T-helper 17 cell (primary cell): Measurements from ENCODE around the gene IDUA. TPM values are rescaled to one million over a fixed set of nuclear protein-coding genes. Genes with fewer than 3 reads are reported as not detected.
"Not testable (repeated sequence)": the region's sequence is repeated elsewhere in the genome, so short reads cannot be mapped to it uniquely, and the experiment has no call there.

Source experiments
- ATAC-seq: fragments of 150-1000 bp; cut with Tn5 transposase; 2 replicates; pipeline ENCODE4 v1.10.0; 2021; ENCODE audit warnings: mild to moderate bottlenecking, moderate library complexity
- DNase-seq, 3 donors: peaks; one replicate each; pipeline versions ENCODE4 v3.0.0 to v3.0.0-alpha.2; 2020 to 2021
- H3K9me3 ChIP-seq: one replicate; pipeline ENCODE4 v1.7.0; 2013; ENCODE audit warnings: low read length, mild to moderate bottlenecking; ENCODE audit not compliant: control insufficient read depth, poor library complexity, severe bottlenecking
- H3K27ac Mint-ChIP-seq: one replicate; pipeline ENCODE4 v1.8.0; 2022; ENCODE audit warnings: mild to moderate bottlenecking, moderate library complexity, mixed read lengths
- H3K27me3 Mint-ChIP-seq: one replicate; pipeline ENCODE4 v1.8.0; 2022; ENCODE audit warnings: mixed read lengths
- H3K36me3 Mint-ChIP-seq: one replicate; pipeline ENCODE4 v1.8.0; 2022; ENCODE audit warnings: low read depth, mixed read lengths
- H3K4me1 Mint-ChIP-seq: one replicate; pipeline ENCODE4 v1.8.0; 2022; ENCODE audit warnings: mild to moderate bottlenecking, mixed read lengths
- H3K4me3 Mint-ChIP-seq: one replicate; pipeline ENCODE4 v1.8.0; 2022; ENCODE audit warnings: mild to moderate bottlenecking, moderate library complexity, mixed read lengths
- total RNA-seq, 4 donors: library from RNA in 2 of 4; stranded (reverse) in 2 of 4; gene quantifications; one replicate each; pipeline ENCODE4 v1.2.3 and lab custom pipeline; 2022 to 2026

The IDUA gene
- total RNA-seq (10 to 100 TPM; 56.9 to 58.6 TPM), total RNA-seq (lab: John Stamatoyannopoulos, UW) (27.5 to 34.4 reads per million in 2 donors)

DNA sequence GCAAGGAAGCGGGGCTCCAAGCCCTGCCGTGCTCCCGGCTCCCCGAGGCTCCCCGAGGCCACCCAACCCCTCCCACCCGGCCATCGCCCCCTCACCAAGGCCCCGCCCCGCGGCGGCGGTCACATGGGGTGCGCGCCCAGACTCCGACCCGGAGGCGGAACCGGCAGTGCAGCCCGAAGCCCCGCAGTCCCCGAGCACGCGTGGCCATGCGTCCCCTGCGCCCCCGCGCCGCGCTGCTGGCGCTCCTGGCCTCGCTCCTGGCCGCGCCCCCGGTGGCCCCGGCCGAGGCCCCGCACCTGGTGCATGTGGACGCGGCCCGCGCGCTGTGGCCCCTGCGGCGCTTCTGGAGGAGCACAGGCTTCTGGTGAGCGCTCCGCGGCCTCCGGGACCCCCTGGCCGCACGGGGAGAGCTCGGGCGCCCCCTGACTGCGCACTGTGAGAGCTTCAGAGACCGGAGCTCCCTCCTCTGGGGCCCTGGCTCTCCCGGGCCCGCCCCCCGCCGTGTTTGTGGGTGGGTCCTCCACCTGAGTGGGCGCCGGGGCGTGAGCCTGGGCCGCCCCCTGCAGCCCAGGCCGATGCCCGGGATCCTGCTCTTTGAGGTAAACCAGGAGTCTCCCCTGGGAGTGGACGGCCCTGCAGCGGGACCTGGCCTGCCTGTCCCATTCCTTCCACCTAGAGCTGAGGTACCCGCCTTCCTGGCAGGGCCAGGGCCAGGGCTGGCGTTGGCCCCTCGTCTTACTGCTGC is at the start of gene IDUA:
IDUA (plus strand) TSS at position 166 of the 745 bp plus-strand sequence; CDS start at position 207, 41 bp downstream.
- H3K36me3 Mint-ChIP-seq = no peaks in the 10 kb centered on the region
- H3K27me3 Mint-ChIP-seq = no peaks in the 10 kb centered on the region
- peak; percentile 93 for ATAC-seq
- no peaks in the 10 kb centered on the region for H3K9me3 ChIP-seq
- peak within 1 kb of the TSS; percentile 37 for H3K27ac Mint-ChIP-seq
- H3K4me1 Mint-ChIP-seq = peaks cover 16% of the 10 kb centered on the region
- DNase-seq = peak; percentile 68 to 84 (median 82)
- peak within 1 kb of the TSS; percentile 90 for H3K4me3 Mint-ChIP-seq

DNA sequence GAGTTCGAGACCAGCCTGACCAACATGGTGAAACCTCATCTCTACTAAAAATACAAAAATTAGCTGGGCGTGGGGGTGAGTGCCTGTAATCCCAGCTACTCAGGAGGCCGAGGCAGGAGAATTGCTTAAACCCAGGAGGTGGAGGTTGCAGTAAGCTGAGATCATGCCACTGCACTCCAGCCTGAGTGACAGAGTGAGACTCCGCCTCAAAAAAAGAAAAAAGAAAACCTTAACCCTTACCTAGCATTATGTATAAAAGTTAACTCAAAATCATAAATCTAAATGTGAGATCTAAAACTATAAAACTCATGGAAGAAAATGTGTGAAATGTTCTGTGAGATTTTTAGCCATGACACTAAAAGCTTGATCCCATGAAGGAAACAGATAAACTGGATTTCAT is 47.3 kb upstream of the IDUA start:
- H3K36me3 Mint-ChIP-seq, H3K27me3 Mint-ChIP-seq, ATAC-seq, H3K9me3 ChIP-seq, H3K27ac Mint-ChIP-seq, H3K4me3 Mint-ChIP-seq, DNase-seq, H3K4me1 Mint-ChIP-seq: not testable (repeated sequence)

DNA sequence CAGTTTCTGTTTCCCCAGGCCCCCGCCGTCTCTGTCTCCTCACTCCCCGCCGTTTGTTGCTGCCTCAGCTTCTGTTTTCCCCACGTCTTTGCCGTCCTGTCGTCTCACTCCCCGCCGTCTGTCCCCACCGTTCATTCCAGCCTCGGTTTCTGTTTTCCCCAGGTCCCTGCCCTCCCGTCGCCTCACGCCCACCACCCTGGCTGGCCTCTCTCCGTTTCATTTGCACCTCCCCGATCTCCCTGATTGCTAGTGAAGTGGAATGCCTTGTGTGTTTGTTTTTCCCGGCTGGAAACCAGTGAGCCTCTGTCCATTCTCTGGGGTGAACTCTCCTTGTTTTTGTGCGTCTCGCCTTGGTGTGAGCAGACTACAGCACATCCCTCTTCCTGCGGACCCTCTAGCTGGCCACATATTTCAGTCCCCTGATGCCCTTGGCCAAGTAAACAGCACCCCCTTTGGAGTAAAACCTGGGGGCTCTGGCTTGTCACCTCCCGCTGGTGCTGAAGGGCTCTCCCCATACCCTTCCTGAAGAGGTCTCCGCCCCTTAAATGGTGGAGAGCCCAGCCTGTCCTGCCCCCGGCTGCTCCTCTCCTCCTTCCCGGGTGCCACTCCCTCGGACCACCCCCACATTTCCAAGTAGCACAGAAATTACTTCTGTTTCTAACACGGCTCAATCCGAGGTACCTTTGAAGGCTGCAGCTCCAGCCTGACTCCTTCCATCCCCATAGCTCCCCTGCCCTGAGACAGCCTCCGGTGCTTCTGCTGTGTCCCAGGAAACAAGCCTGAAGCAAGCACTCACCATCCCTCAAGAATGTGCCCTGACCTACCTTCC is 41.4 kb upstream of the IDUA start:
- H3K27me3 Mint-ChIP-seq = no peaks in the 10 kb centered on the region
- H3K36me3 Mint-ChIP-seq = no peaks in the 10 kb centered on the region
- H3K4me1 Mint-ChIP-seq = peaks cover 9% of the 10 kb centered on the region
- no peak overlapping the region for H3K4me3 Mint-ChIP-seq
- no peak for ATAC-seq
- DNase-seq = no peak
- no peaks in the 10 kb centered on the region for H3K9me3 ChIP-seq
- peak overlapping the region; percentile 39 for H3K27ac Mint-ChIP-seq

DNA sequence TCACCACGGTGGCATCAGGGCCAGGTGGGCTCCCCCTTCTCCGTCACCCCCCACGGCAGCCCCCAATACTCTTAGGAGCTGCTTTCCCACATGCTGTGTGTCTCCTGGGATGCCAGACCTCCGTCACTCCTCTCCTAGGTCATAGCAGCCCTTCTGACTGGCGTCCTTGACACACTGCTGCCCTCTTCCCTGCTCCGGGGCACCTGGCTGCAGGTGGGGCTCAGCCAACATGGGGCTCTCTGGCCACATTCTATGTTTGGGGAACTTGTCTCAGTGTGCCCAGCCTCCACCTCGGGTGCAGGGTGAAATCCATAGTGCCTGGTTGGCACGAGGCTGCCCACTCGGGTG is 40.8 kb upstream of the IDUA start:
- Mint-ChIP-seq H3K27ac (no peak overlapping the region), H3K4me3 (no peak overlapping the region), H3K4me1 (peaks cover 9% of the 10 kb centered on the region), H3K27me3 (no peaks in the 10 kb centered on the region), H3K36me3 (no peaks in the 10 kb centered on the region)
- H3K9me3 ChIP-seq = no peaks in the 10 kb centered on the region
- DNase-seq = no peak
- no peak for ATAC-seq

DNA sequence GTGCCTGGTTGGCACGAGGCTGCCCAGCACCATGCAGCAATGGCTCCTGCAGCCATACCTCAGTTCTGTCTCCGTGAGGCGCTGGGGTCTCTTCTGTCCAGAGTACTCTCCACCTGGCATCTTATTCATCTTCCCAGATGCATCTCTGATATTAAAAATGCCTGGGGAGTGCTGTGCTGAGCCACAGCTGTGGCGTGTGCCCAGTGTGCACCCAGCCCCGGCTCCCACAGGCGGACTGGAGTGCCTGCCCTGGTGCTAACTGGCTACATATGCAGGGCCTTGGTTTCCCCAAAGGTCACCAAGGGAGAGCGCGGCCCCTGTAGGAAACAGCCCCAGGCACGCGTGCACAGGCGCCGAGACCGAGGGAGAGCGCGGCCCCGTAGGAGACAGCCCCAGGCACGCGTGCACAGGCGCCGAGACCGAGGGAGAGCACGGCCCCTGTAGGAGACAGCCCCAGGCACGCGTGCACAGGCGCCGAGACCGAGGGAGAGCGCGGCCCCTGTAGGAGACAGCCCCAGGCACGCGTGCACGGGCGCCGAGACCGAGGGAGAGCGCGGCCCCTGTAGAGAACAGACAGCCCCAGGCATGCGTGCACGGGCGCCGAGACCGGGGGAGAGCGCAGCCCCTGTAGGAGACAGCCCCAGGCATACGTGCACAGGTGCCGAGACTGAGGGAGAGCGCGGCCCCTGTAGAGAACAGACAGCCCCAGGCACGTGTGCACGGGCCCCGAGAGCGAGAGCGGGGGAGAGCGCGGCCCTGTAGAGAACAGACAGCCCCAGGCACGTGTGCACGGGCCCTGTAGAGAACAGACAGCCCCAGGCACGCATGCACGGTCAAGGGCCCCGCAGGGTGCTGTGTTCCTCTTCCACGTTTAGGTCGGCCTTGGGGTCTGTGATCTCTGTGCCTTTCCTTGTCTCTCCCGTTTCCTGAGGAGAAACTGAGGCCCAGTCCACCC is 40.0 kb upstream of the IDUA start:
- Mint-ChIP-seq H3K27ac (no peak overlapping the region), H3K4me1 (peaks cover 9% of the 10 kb centered on the region), H3K36me3 (no peaks in the 10 kb centered on the region), H3K4me3 (no peak overlapping the region), H3K27me3 (no peaks in the 10 kb centered on the region)
- no peaks in the 10 kb centered on the region for H3K9me3 ChIP-seq
- ATAC-seq (no peak), DNase-seq (no peak)

DNA sequence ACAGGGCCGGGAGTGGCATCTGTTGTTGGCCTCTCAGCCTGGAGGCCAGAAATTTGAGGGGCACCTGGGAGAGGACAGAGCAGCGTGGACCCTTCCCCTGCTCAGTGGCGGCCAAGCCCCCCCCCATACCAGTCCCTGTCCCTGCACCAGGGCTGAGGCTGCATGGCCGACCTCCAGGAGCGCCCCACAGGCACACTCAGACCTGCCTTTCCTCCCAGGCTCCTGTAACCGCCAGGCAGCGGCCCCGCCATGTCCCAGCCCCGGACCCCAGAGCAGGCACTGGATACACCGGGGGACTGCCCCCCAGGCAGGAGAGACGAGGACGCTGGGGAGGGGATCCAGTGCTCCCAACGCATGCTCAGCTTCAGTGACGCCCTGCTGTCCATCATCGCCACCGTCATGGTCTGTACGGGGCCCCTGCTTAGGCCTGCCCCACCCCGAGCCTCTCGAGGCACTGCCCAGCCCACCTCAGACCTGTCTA is 39.3 kb upstream of the IDUA start:
- Mint-ChIP-seq H3K36me3 (no peaks in the 10 kb centered on the region), H3K4me1 (peaks cover 11% of the 10 kb centered on the region), H3K27ac (no peak overlapping the region), H3K4me3 (no peak overlapping the region), H3K27me3 (no peaks in the 10 kb centered on the region)
- peak in 1 of 3 donors; percentile 6 for DNase-seq
- H3K9me3 ChIP-seq = no peaks in the 10 kb centered on the region
- no peak for ATAC-seq

DNA sequence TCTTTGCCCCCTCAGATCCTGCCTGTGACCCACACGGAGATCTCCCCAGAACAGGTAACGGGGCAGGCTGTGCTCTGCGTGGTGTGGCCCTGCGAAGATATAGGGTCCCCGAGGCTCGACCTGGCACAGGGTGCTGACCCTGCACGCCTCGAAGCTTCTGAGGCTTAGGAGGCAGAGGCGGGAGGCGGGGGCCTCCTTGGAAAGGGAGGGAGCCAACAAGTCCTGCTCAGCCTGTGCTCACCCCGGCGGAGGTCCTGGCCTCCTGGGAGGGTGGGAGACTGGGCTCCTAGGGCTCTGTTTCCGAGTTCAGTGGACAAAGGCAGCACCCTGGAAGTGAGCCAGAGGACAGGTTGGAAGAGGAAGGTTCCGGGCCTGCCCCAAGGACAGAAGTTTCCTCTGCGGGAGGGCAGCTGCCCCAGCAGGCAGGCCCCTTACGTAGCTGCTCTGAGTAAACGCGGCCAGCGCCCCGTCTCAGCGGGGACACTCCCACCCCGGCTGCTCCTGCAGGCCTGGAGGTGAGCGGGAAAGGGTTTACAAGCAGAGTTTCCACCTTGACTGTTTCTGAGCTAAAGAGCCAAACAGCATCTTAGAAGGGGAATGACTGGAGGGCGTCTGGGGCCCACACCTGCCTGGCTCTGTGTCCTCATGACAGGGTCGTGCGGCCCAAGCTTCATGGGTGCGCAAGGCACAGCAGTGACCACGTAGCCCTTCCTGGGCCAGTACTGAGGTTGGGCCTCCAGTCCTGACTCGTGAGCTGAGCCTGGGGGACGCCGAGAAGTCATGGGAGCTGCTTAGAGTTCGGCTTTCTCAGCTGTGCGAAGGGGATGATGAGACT is 38.5 kb upstream of the IDUA start:
- ATAC-seq = no peak
- H3K4me3 Mint-ChIP-seq = no peak overlapping the region
- no peak overlapping the region for H3K27ac Mint-ChIP-seq
- DNase-seq = no peak
- H3K36me3 Mint-ChIP-seq = no peaks in the 10 kb centered on the region
- peaks cover 9% of the 10 kb centered on the region for H3K4me1 Mint-ChIP-seq
- H3K27me3 Mint-ChIP-seq = no peaks in the 10 kb centered on the region
- no peaks in the 10 kb centered on the region for H3K9me3 ChIP-seq

DNA sequence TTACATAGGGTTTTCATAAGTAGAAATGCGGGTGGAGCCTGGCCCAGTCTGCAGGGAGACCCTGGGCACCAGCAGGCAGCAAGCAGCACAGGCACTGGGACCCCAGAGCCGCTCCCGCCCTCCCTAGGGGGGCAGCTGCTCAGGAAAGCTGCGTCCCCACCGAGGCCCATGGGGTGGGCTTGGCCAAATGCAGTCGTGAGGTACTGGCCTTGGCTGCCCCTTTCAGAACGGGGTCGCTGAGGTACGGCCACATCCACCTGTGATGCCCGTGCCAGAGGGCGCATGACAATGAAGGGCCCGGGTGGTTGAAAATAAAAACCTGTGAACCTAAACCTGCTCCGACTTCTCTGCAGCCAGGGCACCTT is 37.9 kb upstream of the IDUA start:
- no peak for DNase-seq
- no peaks in the 10 kb centered on the region for H3K9me3 ChIP-seq
- no peak overlapping the region for H3K4me3 Mint-ChIP-seq
- H3K27me3 Mint-ChIP-seq = no peaks in the 10 kb centered on the region
- no peaks in the 10 kb centered on the region for H3K36me3 Mint-ChIP-seq
- no peak overlapping the region for H3K27ac Mint-ChIP-seq
- H3K4me1 Mint-ChIP-seq = peaks cover 9% of the 10 kb centered on the region
- no peak for ATAC-seq

DNA sequence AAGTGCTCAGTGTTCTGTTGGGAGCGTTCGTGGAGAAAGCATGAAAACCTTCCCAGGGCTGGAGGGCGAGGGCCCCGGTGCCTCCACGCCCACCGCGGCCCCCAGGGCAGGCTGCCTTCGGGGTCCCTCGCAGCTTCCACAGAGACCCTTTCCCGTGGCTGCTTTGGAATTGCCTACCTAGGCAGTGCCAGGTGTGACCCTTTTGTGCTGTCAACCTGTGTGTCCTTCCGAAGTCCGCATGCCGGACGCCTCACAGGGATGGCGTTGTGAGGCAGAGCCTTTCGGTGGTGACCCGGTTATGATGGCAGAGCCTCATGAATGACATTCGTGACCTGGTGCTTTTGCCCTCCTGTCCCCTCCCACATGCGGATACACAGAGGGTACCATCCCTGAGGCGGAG is 37.2 kb upstream of the IDUA start:
- ATAC-seq (no peak), DNase-seq (no peak)
- Mint-ChIP-seq H3K27ac (no peak overlapping the region), H3K4me3 (no peak overlapping the region), H3K4me1 (peaks cover 9% of the 10 kb centered on the region), H3K36me3 (no peaks in the 10 kb centered on the region), H3K27me3 (no peaks in the 10 kb centered on the region)
- H3K9me3 ChIP-seq = no peaks in the 10 kb centered on the region

DNA sequence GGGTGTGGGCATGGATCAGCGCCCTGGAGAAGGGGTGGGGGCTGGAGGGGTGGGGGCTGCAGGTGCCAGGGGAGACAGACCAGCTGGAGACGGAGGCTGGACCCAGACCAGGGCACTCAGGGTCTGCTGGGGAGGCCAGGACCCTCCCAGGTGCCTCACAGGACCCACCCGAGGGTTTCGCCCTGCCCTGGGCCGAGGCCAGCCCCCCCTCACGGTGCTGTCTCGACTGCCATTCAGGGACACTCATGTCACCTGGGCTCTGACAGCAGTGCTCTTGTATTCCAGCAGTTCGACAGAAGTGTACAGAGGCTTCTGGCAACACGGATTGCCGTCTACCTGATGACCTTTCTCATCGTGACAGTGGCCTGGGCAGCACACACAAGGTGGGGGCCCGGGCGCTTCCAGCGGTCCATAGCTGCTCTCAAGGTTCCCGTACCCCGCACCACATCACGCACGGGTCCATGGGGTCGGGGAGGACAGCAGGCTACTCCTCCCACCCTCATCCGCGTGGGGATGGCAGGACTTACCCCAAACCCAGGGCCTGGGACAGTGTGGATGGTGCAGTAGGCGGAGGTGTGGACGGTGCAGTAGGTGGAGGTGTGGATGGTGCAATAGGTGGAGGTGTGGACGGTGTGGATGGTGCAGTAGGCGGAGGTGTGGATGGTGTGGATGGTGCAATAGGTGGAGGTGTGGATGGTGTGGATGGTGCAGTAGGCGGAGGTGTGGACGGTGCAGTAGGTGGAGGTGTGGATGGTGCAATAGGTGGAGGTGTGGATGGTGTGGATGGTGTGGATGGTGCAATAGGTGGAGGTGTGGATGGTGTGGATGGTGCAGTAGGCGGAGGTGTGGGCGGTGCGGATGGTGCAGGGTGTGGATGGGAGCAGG is 36.5 kb upstream of the IDUA start:
- DNase-seq (peak in 1 of 3 donors; percentile 7), ATAC-seq (no peak)
- no peak overlapping the region for H3K27ac Mint-ChIP-seq
- peaks cover 9% of the 10 kb centered on the region for H3K4me1 Mint-ChIP-seq
- H3K27me3 Mint-ChIP-seq = no peaks in the 10 kb centered on the region
- H3K4me3 Mint-ChIP-seq = no peak overlapping the region
- no peaks in the 10 kb centered on the region for H3K9me3 ChIP-seq
- H3K36me3 Mint-ChIP-seq = no peaks in the 10 kb centered on the region

DNA sequence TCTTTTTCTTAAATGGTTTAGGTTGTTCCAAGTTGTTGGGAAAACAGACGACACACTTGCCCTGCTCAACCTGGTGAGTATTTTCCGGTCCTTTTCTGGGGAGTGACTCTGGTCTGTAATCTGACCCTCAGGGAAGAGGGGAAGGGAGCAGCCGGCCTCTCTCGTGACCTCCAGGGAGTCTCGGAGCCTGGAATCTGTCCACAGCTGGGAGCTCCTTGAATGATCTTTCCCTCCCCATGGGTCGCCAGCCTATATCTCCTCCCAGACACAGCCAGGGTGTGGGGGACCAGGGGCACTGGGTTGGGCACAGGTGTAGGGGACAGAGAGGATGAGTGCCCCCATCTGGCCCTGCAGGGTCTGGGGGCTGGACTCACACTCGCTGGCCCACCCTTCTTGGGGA is 35.7 kb upstream of the IDUA start:
- H3K4me3 Mint-ChIP-seq = no peak overlapping the region
- peaks cover 4% of the 10 kb centered on the region for H3K4me1 Mint-ChIP-seq
- H3K27me3 Mint-ChIP-seq = no peaks in the 10 kb centered on the region
- no peak overlapping the region for H3K27ac Mint-ChIP-seq
- ATAC-seq (no peak), DNase-seq (no peak)
- no peaks in the 10 kb centered on the region for H3K9me3 ChIP-seq
- H3K36me3 Mint-ChIP-seq = no peaks in the 10 kb centered on the region
